NT2/D1 (cell line): Measurements from ENCODE around the gene FAM89B.

Source experiments
- YY1 ChIP-seq: IDR thresholded peaks from 2 replicates; pipeline ENCODE4 v1.6.1; 2011; ENCODE audit not compliant: insufficient read length, insufficient read depth
- ZNF274 ChIP-seq: IDR thresholded peaks from 2 replicates; pipeline ENCODE4 v1.6.1; 2011; ENCODE audit warnings: mild to moderate bottlenecking, low read depth, low read length

DNA sequence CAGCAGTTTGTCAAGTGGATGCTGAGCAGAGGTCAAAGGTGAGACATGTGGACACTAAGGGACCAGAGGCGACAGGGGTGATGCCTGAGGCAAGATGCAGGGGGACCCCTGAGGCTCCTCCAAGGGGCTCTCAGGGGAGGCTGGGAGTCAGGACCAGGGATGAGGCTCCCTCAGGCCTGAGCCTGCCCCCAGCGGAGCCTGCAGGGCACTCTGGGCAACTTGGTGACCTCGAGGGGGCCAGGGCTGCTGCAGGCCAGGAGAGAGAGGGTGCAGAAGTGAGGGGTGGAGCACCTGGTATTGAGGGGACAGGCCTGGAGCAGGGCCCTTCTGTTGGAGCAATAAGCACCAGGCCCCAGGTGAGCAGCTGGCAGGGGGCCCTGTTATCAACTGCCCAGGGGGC lies 9.6 kb downstream of the FAM89B start:
- no peak for TF ChIP-seq YY1
- no peak for TF ChIP-seq ZNF274
